Lung (tissue), 12 donors: Measurements from ENCODE around the gene RNU6-1. TPM values are rescaled to one million over a fixed set of nuclear protein-coding genes. Genes with fewer than 3 reads are reported as not detected.

Source experiments
- ATAC-seq: fragments of 200-7000 bp; cut with Tn5 transposase; one replicate; pipeline ENCODE4 v1.9.1; 2020; ENCODE audit warnings: moderate number of reproducible peaks; ENCODE audit not compliant: insufficient read depth, low FRiP score
- DNase-seq, 3 donors: peaks; one replicate each; pipeline ENCODE4 v3.0.0-alpha.2; 2013 to 2017
- H3K27ac ChIP-seq, 2 donors: one replicate each; pipeline ENCODE4 v1.5.1; 2013; ENCODE audit warnings: mild to moderate bottlenecking in 2 of 2, moderate library complexity in 2 of 2, control low read depth in 1 of 2, inconsistent platforms in 1 of 2, low read depth in 1 of 2, low read length in 1 of 2
- H3K27me3 ChIP-seq, 3 donors: one replicate each; pipeline ENCODE4 v1.5.1; 2013; ENCODE audit warnings: low read length in 2 of 3; ENCODE audit not compliant: control insufficient read depth in 3 of 3, insufficient read depth in 3 of 3
- H3K36me3 ChIP-seq, 4 donors: one replicate each; pipeline ENCODE4 v1.5.1; 2013; ENCODE audit warnings: low read length in 4 of 4, mild to moderate bottlenecking in 1 of 4, moderate library complexity in 1 of 4; ENCODE audit not compliant: control insufficient read depth in 4 of 4, insufficient read depth in 4 of 4
- H3K4me1 ChIP-seq, 5 donors: one replicate each; pipeline ENCODE4 v1.5.1; 2013; ENCODE audit warnings: low read length in 5 of 5, mild to moderate bottlenecking in 2 of 5, moderate library complexity in 1 of 5; ENCODE audit not compliant: control insufficient read depth in 5 of 5, insufficient read depth in 5 of 5
- H3K4me3 ChIP-seq: one replicate; pipeline ENCODE4 v1.5.1; 2013; ENCODE audit warnings: mild to moderate bottlenecking, control low read depth, moderate library complexity
- H3K9ac ChIP-seq, 2 donors: one replicate each; pipeline ENCODE4 v1.5.1; 2013; ENCODE audit warnings: low read length in 2 of 2, control low read depth in 1 of 2; ENCODE audit not compliant: insufficient read depth in 1 of 2
- H3K9me3 ChIP-seq, 4 donors: one replicate each; pipeline ENCODE4 v1.5.1; 2013; ENCODE audit warnings: low read length in 3 of 4, mild to moderate bottlenecking in 1 of 4, moderate library complexity in 1 of 4; ENCODE audit not compliant: control insufficient read depth in 4 of 4, insufficient read depth in 3 of 4
- CTCF ChIP-seq: IDR thresholded peaks from 2 replicates; pipeline ENCODE4 v1.5.1; 2012; ENCODE audit warnings: mild to moderate bottlenecking; ENCODE audit errors: control extremely low read depth, extremely low read depth
- WGBS, 2 donors: extraction: QIAGEN DNeasy Blood & Tissue Kit; methylation state at CpG; one replicate each; pipeline ENCODE4 v1.1.7; 2013; 5-methylcytosine and 5-hydroxymethylcytosine counted together
- polyA plus RNA-seq, 2 donors: library from polyadenylated mRNA; stranded (reverse); fragments of 200-250 nt; gene quantifications; one replicate each; pipeline ENCODE4 v1.2.1, GENCODE V29; 2013
- total RNA-seq, 2 donors: library from RNA; depleted of rRNA in 1 of 2; stranded (reverse); fragments of >200 nt in 1 of 2; gene quantifications; one replicate each; pipeline ENCODE4 v1.2.1, GENCODE V29; 2014 to 2021
- donor health status: control.
- donor health status: control.
- donor health status: Bipolar disorder and iron deficiency.
- donor health status: healthy.
- donor health status: DM: yes; HTN: yes; CAD: no.

RNU6-1 gene
- total and polyA plus RNA-seq, 4 donors = not detected

DNA sequence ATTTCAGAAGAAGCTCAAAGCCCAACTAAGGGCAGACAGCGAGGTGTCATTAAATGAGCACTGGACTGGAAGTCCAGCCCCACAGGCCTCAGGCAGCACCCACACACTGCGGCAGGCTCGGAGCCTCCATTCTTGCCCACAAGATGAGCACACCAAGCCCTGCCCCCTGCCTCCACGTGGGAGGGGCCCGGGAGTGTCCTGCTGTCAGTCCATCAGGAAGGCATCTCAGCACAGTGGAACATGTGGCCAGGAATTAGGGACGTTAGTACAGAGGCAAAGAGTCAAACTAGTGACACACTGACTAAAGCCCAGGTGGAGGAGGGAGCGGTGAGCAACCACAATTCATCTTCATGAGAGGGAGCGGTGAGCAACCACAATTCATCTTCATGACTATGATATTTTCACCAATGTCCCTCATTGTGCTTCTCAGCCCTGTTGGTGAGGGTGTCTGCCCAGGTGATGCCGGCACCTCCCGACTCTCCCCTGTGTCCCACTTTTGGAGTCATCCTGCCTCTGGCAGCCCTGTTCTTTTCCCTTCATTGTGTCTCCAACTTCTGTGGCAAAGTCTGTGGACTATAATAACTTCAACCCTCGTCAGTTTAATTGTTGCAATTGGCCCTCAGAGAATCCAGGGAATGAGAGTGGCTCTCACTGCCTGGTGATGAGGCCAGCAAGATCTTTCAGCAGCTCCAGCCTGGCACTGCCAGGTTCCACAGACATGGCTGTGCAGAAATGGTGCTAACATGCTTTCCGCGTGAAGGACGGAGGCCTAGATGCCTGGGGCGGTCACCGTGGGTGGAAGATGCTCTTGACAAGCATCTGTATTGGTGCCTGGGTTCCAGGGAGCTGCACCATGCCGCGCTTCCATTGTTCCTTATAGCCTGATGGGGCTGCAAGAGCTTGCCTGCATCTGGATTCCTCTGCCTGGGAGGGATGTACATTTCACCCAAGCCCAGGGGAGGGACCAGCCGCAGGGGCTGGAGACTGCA, 37.6 kb downstream of the RNU6-1 start:
- H3K9ac ChIP-seq = no peak overlapping the region
- no peak for TF ChIP-seq CTCF
- H3K27ac ChIP-seq = no peak overlapping the region
- peaks cover 0 to 3% (median 0%) of the 10 kb centered on the region in 5 donors for H3K4me1 ChIP-seq
- no peak for DNase-seq
- no peaks in the 10 kb centered on the region for H3K9me3 ChIP-seq
- H3K27me3 ChIP-seq = no peaks in the 10 kb centered on the region
- no peak overlapping the region for H3K4me3 ChIP-seq
- 89 to 93% methylated on average over 19 of the region's 19 CpGs for WGBS, 2 donors
- ATAC-seq = no peak
- peaks cover 0 to 12% (median 1%) of the 10 kb centered on the region in 4 donors for H3K36me3 ChIP-seq

GRCh38 chr15:67801142-67801541, 38.7 kb downstream of the RNU6-1 start:
- ATAC-seq (no peak), DNase-seq (no peak)
- Histone ChIP-seq H3K9me3 (no peaks in the 10 kb centered on the region), H3K4me1 (peaks cover 0 to 4% (median 0%) of the 10 kb centered on the region in 5 donors), H3K27me3 (no peaks in the 10 kb centered on the region), H3K36me3 (peaks cover 0 to 5% (median under 1%) of the 10 kb centered on the region in 4 donors), H3K4me3 (no peak overlapping the region), H3K27ac (no peak overlapping the region), H3K9ac (no peak overlapping the region)
- 98 to 100% methylated on average over 2 of the region's 2 CpGs for WGBS, 2 donors
- TF ChIP-seq CTCF = no peak

GRCh38 chr15:67799801-67800205, 40.0 kb downstream of the RNU6-1 start:
- no peak for ATAC-seq
- no peak overlapping the region for H3K27ac ChIP-seq

More at GRCh38 chr15:67799801-67800205, 40.0 kb downstream of the RNU6-1 start:
- H3K4me1 ChIP-seq = peaks cover 0 to 4% (median 0%) of the 10 kb centered on the region in 5 donors
- H3K27me3 ChIP-seq = no peaks in the 10 kb centered on the region
- peaks cover 0 to 4% (median 0%) of the 10 kb centered on the region in 4 donors for H3K36me3 ChIP-seq
- H3K9ac ChIP-seq = no peak overlapping the region
- H3K4me3 ChIP-seq = no peak overlapping the region
- no peak for TF ChIP-seq CTCF
- H3K9me3 ChIP-seq = peaks cover 0 to under 1% (median 0%) of the 10 kb centered on the region in 4 donors
- DNase-seq = no peak
- WGBS, 2 donors = 58 to 86% methylated on average over 6 of the region's 6 CpGs
